Kasumi-1 (cell line): Measurements from ENCODE around the gene FCN3.

Experiments used
- DNase-seq, 2 experiments: peaks; one replicate each; lab custom pipeline; 2025; lab: John Stamatoyannopoulos, UW

FCN3 gene

GRCh38 chr1:27341525-27342252, 32.9 kb downstream of the FCN3 start, which contains the start of gene SYTL1:
TSS of gene SYTL1 (plus strand) at chr1:27342022. CDS start at chr1:27345335, 3,313 bp downstream.
- peak; percentile 81 for DNase-seq

DNA sequence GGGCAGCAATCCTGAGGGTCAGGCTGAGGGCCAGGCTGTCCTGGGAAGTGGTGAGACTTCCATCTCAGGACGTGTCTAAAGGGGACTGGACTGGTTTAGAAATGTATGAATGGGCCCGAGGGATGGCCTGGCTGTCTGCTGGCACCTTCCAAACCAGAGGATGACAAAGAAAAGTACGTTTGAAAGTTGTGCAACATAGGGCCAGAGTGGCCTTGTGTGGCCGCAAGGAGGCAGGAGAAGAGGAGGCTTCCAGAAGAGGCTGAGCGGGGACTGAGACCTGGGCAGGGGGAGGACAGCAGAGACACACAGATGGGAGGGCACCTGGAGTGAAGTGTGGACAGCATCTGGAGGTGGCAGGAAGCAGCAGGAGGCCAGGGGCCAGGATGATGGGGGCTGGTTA, 35.4 kb downstream of the FCN3 start:
- DNase-seq: no peak

GRCh38 chr1:27338751-27339150, 35.9 kb downstream of the FCN3 start:
- DNase-seq: no peak

- DNase-seq: no peak
Measured at GRCh38 chr1:27336756-27337155, 37.9 kb downstream of the FCN3 start.

- no peak for DNase-seq
Measured at GRCh38 chr1:27335506-27336422, 38.9 kb downstream of the FCN3 start.

GRCh38 chr1:27333717-27334279, 40.8 kb downstream of the FCN3 start:
- DNase-seq: no peak

GRCh38 chr1:27332536-27333281, 41.9 kb downstream of the FCN3 start:
- peak; percentile 39 to 56 for DNase-seq

DNA sequence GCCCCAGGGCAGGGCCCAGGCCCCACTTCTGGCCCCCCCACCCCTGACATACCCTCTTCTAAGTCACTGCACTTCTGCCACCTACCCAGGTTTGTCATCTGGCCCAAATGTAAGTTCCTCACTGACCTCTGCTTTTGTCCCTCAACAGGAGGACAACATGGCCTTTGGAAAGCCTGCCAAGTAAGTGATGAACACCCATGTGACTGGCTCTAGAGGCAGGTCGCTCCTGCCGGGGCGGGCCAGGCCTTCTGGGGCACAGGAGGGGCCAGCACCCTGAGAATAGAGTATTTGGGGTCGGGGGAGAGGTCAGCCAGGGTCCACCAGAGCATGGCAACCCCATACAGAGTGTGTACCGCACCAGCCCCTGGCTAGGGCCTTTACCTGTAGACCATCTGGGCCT, 42.7 kb downstream of the FCN3 start:
- DNase-seq: no peak

GRCh38 chr1:27331426-27331825, 43.2 kb downstream of the FCN3 start:
- no peak for DNase-seq

GRCh38 chr1:27330786-27331185, 43.8 kb downstream of the FCN3 start:
- no peak for DNase-seq

DNA sequence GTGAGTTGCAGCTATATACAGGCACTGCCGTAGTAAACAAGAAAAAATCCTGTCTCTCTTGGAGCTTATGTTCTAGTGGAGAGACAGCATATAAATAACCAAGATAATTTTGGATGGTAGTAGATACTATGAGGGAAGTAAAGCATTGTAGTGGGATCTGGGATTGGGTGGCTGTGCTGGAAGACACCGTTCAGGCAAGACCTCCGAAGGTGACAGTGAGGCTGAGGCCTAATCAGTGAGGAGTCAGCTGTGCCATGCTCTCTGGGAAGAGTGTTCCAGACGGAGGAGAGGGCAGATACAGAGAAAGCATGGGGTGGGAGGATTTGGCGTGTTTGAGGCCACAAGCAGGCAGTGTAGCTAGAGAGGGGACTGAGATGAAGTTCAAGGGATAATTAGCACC, 46.7 kb downstream of the FCN3 start:
- no peak for DNase-seq

DNA sequence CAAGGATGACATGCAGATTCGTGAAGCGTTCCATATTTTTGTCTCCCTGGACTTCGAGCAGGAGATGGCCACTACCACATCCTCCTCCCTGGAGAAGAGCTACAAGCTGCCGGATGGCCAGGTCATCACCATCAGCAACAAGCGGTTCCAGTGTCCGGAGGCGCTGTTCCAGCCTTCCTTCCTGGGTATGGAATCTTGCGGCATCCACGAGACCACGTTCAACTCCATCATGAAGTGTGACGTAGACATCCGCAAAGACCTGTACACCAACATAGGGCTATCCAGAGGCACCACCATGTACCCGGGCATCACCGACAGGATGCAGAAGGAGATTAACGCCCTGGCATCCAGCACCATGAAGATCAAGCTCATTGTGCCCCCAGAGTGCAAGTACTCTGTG, 49.3 kb downstream of the FCN3 start:
- DNase-seq: no peak

GRCh38 chr1:27322569-27323240, 51.9 kb downstream of the FCN3 start:
- no peak for DNase-seq

GRCh38 chr1:27321813-27322568, 52.6 kb downstream of the FCN3 start, which contains the start of gene TMEM222:
TSS of gene TMEM222 (plus strand) at chr1:27322163. CDS start at chr1:27322198, 35 bp downstream.
- DNase-seq: peak; percentile 97
